DOHH2 (cell line): ENCODE measurements around the gene XRCC5.

Experiments
- H3F3A ChIP-seq: fragments of 200-600 bp; sonication (generic), shearing (Covaris generic); 2 replicates; pipeline ENCODE4 v1.6.0; 2016; ENCODE audit warnings: antibody characterized with exemption, mild to moderate bottlenecking; ENCODE audit not compliant: control insufficient read depth, insufficient read depth
- H3K27ac ChIP-seq: fragments of 200-600 bp; sonication (generic); 2 replicates; pipeline ENCODE4 v1.5.1; 2014; ENCODE audit warnings: low read depth, mild to moderate bottlenecking, low read length, moderate library complexity
- H3K27me3 ChIP-seq: fragments of 200-600 bp; sonication (generic); 2 replicates; pipeline ENCODE4 v1.6.1; 2014; ENCODE audit warnings: mild to moderate bottlenecking, low read length, mixed read lengths; ENCODE audit not compliant: control insufficient read depth
- H3K36me3 ChIP-seq: fragments of 200-600 bp; sonication (generic); 2 replicates; pipeline ENCODE4 v1.6.1; 2014; ENCODE audit warnings: mild to moderate bottlenecking, low read length, moderate library complexity, mixed read lengths; ENCODE audit not compliant: control insufficient read depth
- H3K4me1 ChIP-seq: fragments of 200-600 bp; sonication (generic); 2 replicates; pipeline ENCODE4 v1.6.1; 2014; ENCODE audit warnings: mild to moderate bottlenecking, low read length, mixed read lengths; ENCODE audit not compliant: control insufficient read depth
- H3K4me2 ChIP-seq: fragments of 200-600 bp; sonication (generic); 2 replicates; pipeline ENCODE4 v1.6.0; 2014; ENCODE audit warnings: mild to moderate bottlenecking, low read length, moderate library complexity
- H3K4me3 ChIP-seq: fragments of 200-600 bp; sonication (generic); 2 replicates; pipeline ENCODE4 v1.5.1; 2014; ENCODE audit warnings: mild to moderate bottlenecking, low read length, mixed read lengths
- H3K79me2 ChIP-seq: fragments of 200-600 bp; sonication (generic); 2 replicates; pipeline ENCODE4 v1.6.1; 2014; ENCODE audit warnings: mild to moderate bottlenecking, low read length, mixed read lengths; ENCODE audit not compliant: control insufficient read depth
- H3K9me2 ChIP-seq: fragments of 200-600 bp; sonication (generic); replicated peaks from 2 replicates; pipeline ENCODE4 v1.6.1; 2014; ENCODE audit warnings: mild to moderate bottlenecking, low read length, mixed read lengths; ENCODE audit not compliant: control insufficient read depth
- H3K9me3 ChIP-seq: fragments of 200-600 bp; sonication (generic); 2 replicates; pipeline ENCODE4 v1.6.1; 2014; ENCODE audit warnings: antibody characterized with exemption, low read length, mixed read lengths; ENCODE audit not compliant: control insufficient read depth, insufficient read depth
- H4K20me1 ChIP-seq: fragments of 200-600 bp; sonication (generic); 2 replicates; pipeline ENCODE4 v1.6.0; 2014; ENCODE audit warnings: low read depth, mild to moderate bottlenecking, antibody characterized with exemption, low read length, moderate library complexity; ENCODE audit not compliant: control insufficient read depth, insufficient read depth
- CTCF ChIP-seq: fragments of 200-600 bp; sonication (generic); IDR thresholded peaks from one replicate; pipeline ENCODE4 v1.5.1; 2014; ENCODE audit warnings: antibody characterized with exemption, mild to moderate bottlenecking, low read depth, low read length; ENCODE audit not compliant: poor library complexity, severe bottlenecking
- EZH2phosphoT487 ChIP-seq: fragments of 200-600 bp; sonication (generic); IDR thresholded peaks from 2 replicates; pipeline ENCODE4 v1.6.1; 2017; ENCODE audit warnings: borderline replicate concordance, mild to moderate bottlenecking, antibody characterized with exemption, low read length, moderate library complexity, mixed read lengths

The XRCC5 gene

GRCh38 chr2:216119146-216119545 is 10.0 kb downstream of the XRCC5 start:
- Histone ChIP-seq H3K27me3 (no peaks in the 10 kb centered on the region), H3F3A (peaks cover 9% of the 10 kb centered on the region), H3K27ac (no peak overlapping the region), H4K20me1 (peaks cover 26% of the 10 kb centered on the region), H3K4me3 (no peak overlapping the region), H3K9me3 (no peaks in the 10 kb centered on the region), H3K79me2 (peaks cover 97% of the 10 kb centered on the region), H3K9me2 (no peaks in the 10 kb centered on the region), H3K36me3 (peaks cover 98% of the 10 kb centered on the region), H3K4me2 (no peak overlapping the region), H3K4me1 (peaks cover 20% of the 10 kb centered on the region)
- TF ChIP-seq EZH2phosphoT487 (no peak), CTCF (no peak)

GRCh38 chr2:216119986-216120385 is 10.8 kb downstream of the XRCC5 start:
- peaks cover 13% of the 10 kb centered on the region for H3K4me1 ChIP-seq
- H3K9me2 ChIP-seq = no peaks in the 10 kb centered on the region
- no peak overlapping the region for H3K4me3 ChIP-seq
- H3K27ac ChIP-seq = no peak overlapping the region
- H3F3A ChIP-seq = peaks cover 5% of the 10 kb centered on the region; the same call in 1 of the 2 replicates
- TF ChIP-seq CTCF (no peak), EZH2phosphoT487 (no peak)
- no peak overlapping the region for H3K4me2 ChIP-seq
- H3K36me3 ChIP-seq = peaks cover 99% of the 10 kb centered on the region
- H3K9me3 ChIP-seq = no peaks in the 10 kb centered on the region
- H3K27me3 ChIP-seq = no peaks in the 10 kb centered on the region
- peaks cover 23% of the 10 kb centered on the region for H4K20me1 ChIP-seq
- H3K79me2 ChIP-seq = peaks cover 98% of the 10 kb centered on the region

- H3K4me1 ChIP-seq = peaks cover 6% of the 10 kb centered on the region; the same call in 1 of the 2 replicates
- H3K9me3 ChIP-seq = no peaks in the 10 kb centered on the region
- no peak overlapping the region for H3K4me2 ChIP-seq
- H3K36me3 ChIP-seq = peaks cover 99% of the 10 kb centered on the region
- no peaks in the 10 kb centered on the region for H3K27me3 ChIP-seq
- H3K9me2 ChIP-seq = no peaks in the 10 kb centered on the region
- no peak overlapping the region for H3K27ac ChIP-seq
- TF ChIP-seq EZH2phosphoT487 (no peak), CTCF (no peak)
- H3K4me3 ChIP-seq = no peak overlapping the region
- peaks cover 17% of the 10 kb centered on the region for H4K20me1 ChIP-seq
- peaks cover 97% of the 10 kb centered on the region for H3K79me2 ChIP-seq
- peaks cover 5% of the 10 kb centered on the region; the same call in 1 of the 2 replicates for H3F3A ChIP-seq
Observed at GRCh38 chr2:216121255-216121654, 12.1 kb downstream of the XRCC5 start.
